OCI-LY7 (cell line): ENCODE results near the gene OTUD6A. TPM values are rescaled to one million over a fixed set of nuclear protein-coding genes. Genes with fewer than 3 reads are reported as not detected.

ENCODE experiments used
- BruUV-seq: library from RNA; stranded (reverse); fragments of 400-500 nt; replicated peaks from 2 replicates; lab custom pipeline; 2021; lab: Mats Ljungman, UMichigan
- CTCF ChIA-PET: fragments of 300-600 bp; sonication (Branson Sonifier 250); formaldehyde crosslinking; loops from one replicate; lab custom pipeline; 2022; ENCODE audit warnings: antibody characterized with exemption; ENCODE audit not compliant: unreplicated experiment; lab: Charles Lee
- POLR2A ChIA-PET: fragments of 300-600 bp; sonication (Branson Sonifier 250); formaldehyde crosslinking; loops from one replicate; lab custom pipeline; 2022; ENCODE audit warnings: antibody characterized with exemption; lab: Charles Lee
- DNase-seq: peaks from one replicate; pipeline ENCODE4 v3.0.0-alpha.2; 2015; ENCODE audit warnings: low spot score
- H2AFZ ChIP-seq: fragments of 200-600 bp; sonication (generic), shearing (Covaris generic); 2 replicates; pipeline ENCODE4 v1.6.1; 2014; ENCODE audit warnings: mild to moderate bottlenecking, antibody characterized with exemption, low read length, moderate library complexity
- H3K27ac ChIP-seq: fragments of 200-600 bp; sonication (generic); 2 replicates; pipeline ENCODE4 v1.5.1; 2014; ENCODE audit warnings: mixed run types, low read depth, mild to moderate bottlenecking, moderate library complexity, low read length, inconsistent platforms; ENCODE audit not compliant: poor library complexity, severe bottlenecking
- H3K36me3 ChIP-seq: fragments of 200-600 bp; sonication (generic); 2 replicates; pipeline ENCODE4 v1.6.1; 2014; ENCODE audit warnings: mild to moderate bottlenecking, antibody characterized with exemption, low read length, moderate library complexity, mixed read lengths; ENCODE audit not compliant: insufficient read depth
- H3K4me1 ChIP-seq: fragments of 200-600 bp; sonication (generic); 2 replicates; pipeline ENCODE4 v1.5.1; 2014; ENCODE audit warnings: mild to moderate bottlenecking, low read length; ENCODE audit not compliant: insufficient read depth, poor library complexity, severe bottlenecking
- H3K4me2 ChIP-seq: fragments of 200-600 bp; sonication (generic); 2 replicates; pipeline ENCODE4 v1.6.1; 2014; ENCODE audit warnings: mild to moderate bottlenecking, low read length
- H3K4me3 ChIP-seq: fragments of 200-600 bp; sonication (generic); 2 replicates; pipeline ENCODE4 v1.5.1; 2014; ENCODE audit warnings: mild to moderate bottlenecking, low read depth, low read length; ENCODE audit not compliant: poor library complexity, severe bottlenecking
- H3K79me2 ChIP-seq: fragments of 200-600 bp; sonication (generic); 2 replicates; pipeline ENCODE4 v1.6.1; 2016; ENCODE audit warnings: low read depth, mild to moderate bottlenecking, low read length, moderate library complexity, mixed read lengths; ENCODE audit not compliant: insufficient read depth
- H3K9me2 ChIP-seq: fragments of 200-600 bp; sonication (generic); 2 replicates; pipeline ENCODE4 v1.6.1; 2016; ENCODE audit warnings: mild to moderate bottlenecking, low read length, mixed read lengths; ENCODE audit not compliant: insufficient read depth
- H3K9me3 ChIP-seq: fragments of 200-600 bp; sonication (generic); 2 replicates; pipeline ENCODE4 v1.6.1; 2014; ENCODE audit warnings: mild to moderate bottlenecking, mixed run types, low read length, mixed read lengths
- H4K20me1 ChIP-seq: fragments of 200-600 bp; sonication (generic); 2 replicates; pipeline ENCODE4 v1.6.1; 2014; ENCODE audit warnings: mild to moderate bottlenecking, antibody characterized with exemption, low read length, moderate library complexity, mixed read lengths; ENCODE audit not compliant: insufficient read depth
- EZH2phosphoT487 ChIP-seq: fragments of 200-600 bp; sonication (generic); IDR thresholded peaks from 2 replicates; pipeline ENCODE4 v1.6.1; 2018; ENCODE audit warnings: low read depth, borderline replicate concordance, mild to moderate bottlenecking, mixed run types, antibody characterized with exemption, low read length, moderate library complexity, mixed read lengths
- intact Hi-C: fragments of 100-400 bp; cut with micrococcal nuclease; formaldehyde crosslinking; loops from one replicate; pipeline ENCODE4 v1.10.0; 2022; ENCODE audit not compliant: unreplicated experiment
- total RNA-seq, 2 experiments: library from RNA; depleted of rRNA in 1 of 2; stranded (reverse); fragments of >200 nt in 1 of 2; shearing (Covaris generic) in 1 of 2; gene quantifications; 2 replicates each; pipeline ENCODE4 v1.2.3, GENCODE V29; 2014 to 2022
- TF ChIP-seq, protein P1 (sequence below): fragments of 200-600 bp; sonication (generic); conservative IDR thresholded peaks from 2 replicates; pipeline ENCODE4 v1.5.1; 2014; ENCODE audit warnings: mild to moderate bottlenecking, antibody characterized with exemption, low read length, moderate library complexity, mixed read lengths

OTUD6A gene
- total RNA-seq, 2 experiments from 2014 or later, result not detected

DNA sequence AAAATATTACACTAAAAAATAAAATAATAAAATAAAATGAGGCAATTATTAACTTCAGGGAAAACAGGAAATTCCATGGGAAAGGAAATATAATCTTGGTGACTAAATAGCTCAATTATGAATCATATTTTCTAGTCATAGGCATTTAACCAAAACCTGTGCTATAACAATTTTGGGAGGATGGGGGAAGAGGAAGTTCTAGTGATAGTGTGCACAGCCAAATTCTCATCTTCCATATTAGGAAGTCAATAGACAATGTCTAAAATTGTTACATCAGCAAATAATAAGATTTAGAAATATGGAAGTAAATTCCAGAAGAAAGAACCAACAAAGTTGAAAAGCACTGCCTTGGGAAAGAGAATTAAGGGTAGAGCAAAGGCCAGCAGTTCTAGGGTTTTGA, 15.3 kb upstream of the OTUD6A start:
- H3K4me3 ChIP-seq, result no peak overlapping the region
- H3K27ac ChIP-seq, result no peak overlapping the region
- no peaks in the 10 kb centered on the region for H3K9me2 ChIP-seq
- no peaks in the 10 kb centered on the region for H3K4me1 ChIP-seq
- H3K79me2 ChIP-seq, result no peaks in the 10 kb centered on the region
- no peak overlapping the region for H3K4me2 ChIP-seq
- no peak for DNase-seq
- no peak overlapping the region for H2AFZ ChIP-seq
- no peaks in the 10 kb centered on the region for H3K36me3 ChIP-seq
- no TSS peak for BruUV-seq
- no peak for TF ChIP-seq EZH2phosphoT487
- TF ChIP-seq, protein P1, sequence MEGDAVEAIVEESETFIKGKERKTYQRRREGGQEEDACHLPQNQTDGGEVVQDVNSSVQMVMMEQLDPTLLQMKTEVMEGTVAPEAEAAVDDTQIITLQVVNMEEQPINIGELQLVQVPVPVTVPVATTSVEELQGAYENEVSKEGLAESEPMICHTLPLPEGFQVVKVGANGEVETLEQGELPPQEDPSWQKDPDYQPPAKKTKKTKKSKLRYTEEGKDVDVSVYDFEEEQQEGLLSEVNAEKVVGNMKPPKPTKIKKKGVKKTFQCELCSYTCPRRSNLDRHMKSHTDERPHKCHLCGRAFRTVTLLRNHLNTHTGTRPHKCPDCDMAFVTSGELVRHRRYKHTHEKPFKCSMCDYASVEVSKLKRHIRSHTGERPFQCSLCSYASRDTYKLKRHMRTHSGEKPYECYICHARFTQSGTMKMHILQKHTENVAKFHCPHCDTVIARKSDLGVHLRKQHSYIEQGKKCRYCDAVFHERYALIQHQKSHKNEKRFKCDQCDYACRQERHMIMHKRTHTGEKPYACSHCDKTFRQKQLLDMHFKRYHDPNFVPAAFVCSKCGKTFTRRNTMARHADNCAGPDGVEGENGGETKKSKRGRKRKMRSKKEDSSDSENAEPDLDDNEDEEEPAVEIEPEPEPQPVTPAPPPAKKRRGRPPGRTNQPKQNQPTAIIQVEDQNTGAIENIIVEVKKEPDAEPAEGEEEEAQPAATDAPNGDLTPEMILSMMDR, result no peak
- ChIA-PET CTCF (no interaction called here), POLR2A (no interaction called here)
- H4K20me1 ChIP-seq, result no peaks in the 10 kb centered on the region
- intact Hi-C loops, result no loop called here
- no peaks in the 10 kb centered on the region for H3K9me3 ChIP-seq

- H2AFZ ChIP-seq, result no peak overlapping the region
- no peak for TF ChIP-seq EZH2phosphoT487
- TF ChIP-seq, protein P1, result no peak
- intact Hi-C loops, result no loop called here
- H3K79me2 ChIP-seq, result no peaks in the 10 kb centered on the region
- H3K36me3 ChIP-seq, result no peaks in the 10 kb centered on the region
- H3K9me3 ChIP-seq, result no peaks in the 10 kb centered on the region
- no peaks in the 10 kb centered on the region for H3K9me2 ChIP-seq
- H3K4me2 ChIP-seq, result no peak overlapping the region
- H3K4me3 ChIP-seq, result no peak overlapping the region
- no TSS peak for BruUV-seq
- DNase-seq, result no peak
- no peak overlapping the region for H3K27ac ChIP-seq
- H3K4me1 ChIP-seq, result no peaks in the 10 kb centered on the region
- no peaks in the 10 kb centered on the region for H4K20me1 ChIP-seq
- ChIA-PET POLR2A (no interaction called here), CTCF (no interaction called here)
Observed at GRCh38 chrX:70049406-70049805, 12.9 kb upstream of the OTUD6A start.

DNA sequence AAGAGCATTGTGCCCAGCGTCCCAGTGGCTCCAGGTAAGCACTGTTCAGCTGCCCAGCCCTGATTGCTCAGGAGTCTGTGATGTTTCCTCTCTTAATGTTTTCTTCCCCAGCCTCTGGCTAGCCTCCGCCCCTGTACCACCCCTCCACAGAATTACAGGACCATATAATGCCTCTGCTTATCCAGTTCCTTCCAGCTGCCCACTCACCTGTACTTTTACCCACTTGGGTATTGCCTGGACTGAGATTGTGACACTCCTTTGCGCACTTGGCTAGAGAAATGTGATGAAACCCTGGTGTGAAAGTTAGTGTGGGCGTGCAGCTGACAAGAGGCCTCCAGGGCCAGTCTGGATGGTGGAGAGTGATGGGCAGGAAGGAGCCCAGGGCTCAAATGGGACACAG, 12.3 kb upstream of the OTUD6A start, which contains the start of gene AWAT2:
Gene AWAT2, minus strand, starts transcription at position 14 of the 400 bp plus-strand sequence. Its CDS starts 6 bp downstream, at position 8.
- Histone ChIP-seq H2AFZ (no peak within 1 kb of the TSS), H3K4me2 (no peak within 1 kb of the TSS), H4K20me1 (no peaks in the 10 kb centered on the region), H3K79me2 (no peaks in the 10 kb centered on the region), H3K4me1 (no peaks in the 10 kb centered on the region), H3K4me3 (no peak within 1 kb of the TSS), H3K9me2 (no peaks in the 10 kb centered on the region), H3K36me3 (no peaks in the 10 kb centered on the region), H3K27ac (no peak within 1 kb of the TSS), H3K9me3 (no peaks in the 10 kb centered on the region)
- intact Hi-C loops, result no loop called here
- no TSS peak for BruUV-seq
- TF ChIP-seq EZH2phosphoT487, result no peak
- TF ChIP-seq, protein P1, result no peak
- CTCF ChIA-PET, result no interaction called here
- DNase-seq, result no peak
- POLR2A ChIA-PET, result no interaction called here
